IMR-90 (cell line): ENCODE data around the gene TECPR2. TPM values are rescaled to one million over a fixed set of nuclear protein-coding genes. Genes with fewer than 3 reads are reported as not detected.

ENCODE experiments used
- ATAC-seq: fragments of 200-7000 bp; cut with Tn5 transposase; 2 replicates; pipeline ENCODE4 v1.9.1; 2020; ENCODE audit warnings: low read depth, mild to moderate bottlenecking, moderate library complexity
- BruUV-seq: library from RNA; stranded (reverse); fragments of 400-500 nt; replicated peaks from 2 replicates; lab custom pipeline; 2021; lab: Mats Ljungman, UMichigan
- CTCF ChIA-PET: fragments of 300-600 bp; formaldehyde crosslinking; extraction: SDS; loops from one replicate; lab custom pipeline; 2021; ENCODE audit warnings: antibody characterized with exemption; lab: Yijun Ruan, JAX
- POLR2A ChIA-PET: fragments of 300-600 bp; sonication (Branson Sonifier 250); formaldehyde crosslinking; loops from one replicate; lab custom pipeline; 2022; ENCODE audit warnings: antibody characterized with exemption; ENCODE audit not compliant: unreplicated experiment; lab: Charles Lee
- DNase-seq: peaks from one replicate; pipeline ENCODE4 v3.0.0; 2013
- H2AFZ ChIP-seq: replicated peaks from 2 replicates; pipeline ENCODE3; 2013; ENCODE audit warnings: low read length, mild to moderate bottlenecking; ENCODE audit not compliant: poor library complexity
- H2AK5ac ChIP-seq: 2 replicates; pipeline ENCODE4 v1.6.1; 2013; ENCODE audit warnings: low read depth, low read length, inconsistent platforms
- H2AK9ac ChIP-seq: replicated peaks from 2 replicates; pipeline ENCODE3; 2013; ENCODE audit warnings: mild to moderate bottlenecking, low read depth, low read length, moderate library complexity; ENCODE audit not compliant: poor library complexity
- H2BK120ac ChIP-seq: 2 replicates; pipeline ENCODE4 v1.6.1; 2013; ENCODE audit warnings: low read depth, low read length, inconsistent platforms
- H2BK15ac ChIP-seq: 3 replicates; pipeline ENCODE4 v1.6.1; 2013; ENCODE audit warnings: low read depth, low read length, inconsistent platforms
- H2BK20ac ChIP-seq: 2 replicates; pipeline ENCODE4 v1.6.1; 2013; ENCODE audit warnings: low read depth, mild to moderate bottlenecking, inconsistent platforms, low read length, moderate library complexity
- H2BK5ac ChIP-seq: 2 replicates; pipeline ENCODE4 v1.6.1; 2013; ENCODE audit warnings: mild to moderate bottlenecking, low read depth, low read length, inconsistent platforms; ENCODE audit not compliant: poor library complexity, severe bottlenecking
- H3K14ac ChIP-seq: replicated peaks from 2 replicates; pipeline ENCODE4 v1.6.1; 2013; ENCODE audit warnings: low read depth, low read length, inconsistent platforms
- H3K18ac ChIP-seq: 2 replicates; pipeline ENCODE4 v1.6.1; 2013; ENCODE audit warnings: low read depth, low read length, control low read depth
- H3K23ac ChIP-seq: 2 replicates; pipeline ENCODE4 v1.6.1; 2013; ENCODE audit warnings: low read depth, low read length, inconsistent platforms
- H3K27ac ChIP-seq: 2 replicates; pipeline ENCODE4 v1.5.1; 2013; ENCODE audit warnings: mild to moderate bottlenecking, control low read depth, low read length; ENCODE audit not compliant: insufficient read depth
- H3K27me3 ChIP-seq: 2 replicates; pipeline ENCODE4 v1.6.1; 2013; ENCODE audit warnings: low read length; ENCODE audit not compliant: control insufficient read depth, insufficient read depth
- H3K36me3 ChIP-seq: 2 replicates; pipeline ENCODE4 v1.6.1; 2013; ENCODE audit warnings: low read length, mixed read lengths; ENCODE audit not compliant: control insufficient read depth, insufficient read depth
- H3K4ac ChIP-seq: 2 replicates; pipeline ENCODE4 v1.6.1; 2013; ENCODE audit warnings: low read depth, low read length, inconsistent platforms
- H3K4me1 ChIP-seq: 2 replicates; pipeline ENCODE4 v1.6.1; 2013; ENCODE audit warnings: low read length, mixed read lengths; ENCODE audit not compliant: control insufficient read depth, insufficient read depth
- H3K4me2 ChIP-seq: 2 replicates; pipeline ENCODE4 v1.6.1; 2013; ENCODE audit warnings: low read depth, mild to moderate bottlenecking, control low read depth, low read length, moderate library complexity
- H3K4me3 ChIP-seq: 2 replicates; pipeline ENCODE4 v1.5.1; 2013; ENCODE audit warnings: low read depth, mild to moderate bottlenecking, control low read depth, low read length, moderate library complexity; ENCODE audit not compliant: insufficient read depth
- H3K56ac ChIP-seq: 2 replicates; pipeline ENCODE4 v1.6.1; 2013; ENCODE audit warnings: low read length, inconsistent platforms; ENCODE audit not compliant: insufficient read depth; ENCODE audit errors: extremely low read depth
- H3K79me1 ChIP-seq, 2 experiments: 2 replicates each; pipeline ENCODE4 v1.6.1; 2013; ENCODE audit warnings: low read length in 2 of 2, inconsistent platforms in 1 of 2, low read depth in 1 of 2
- H3K9ac ChIP-seq: 2 replicates; pipeline ENCODE4 v1.6.1; 2013; ENCODE audit warnings: low read depth, low read length, control low read depth
- H3K9me1 ChIP-seq: 2 replicates; pipeline ENCODE4 v1.6.1; 2013; ENCODE audit warnings: low read length, inconsistent platforms; ENCODE audit not compliant: insufficient read depth
- H3K9me3 ChIP-seq: 2 replicates; pipeline ENCODE4 v1.6.1; 2013; ENCODE audit warnings: low read length; ENCODE audit not compliant: control insufficient read depth, insufficient read depth
- H4K20me1 ChIP-seq: 2 replicates; pipeline ENCODE4 v1.6.1; 2013; ENCODE audit warnings: low read length, inconsistent platforms; ENCODE audit not compliant: insufficient read depth
- H4K5ac ChIP-seq: 2 replicates; pipeline ENCODE4 v1.6.1; 2013; ENCODE audit warnings: mild to moderate bottlenecking, low read depth, low read length, control low read depth
- H4K8ac ChIP-seq, 2 experiments: 2 replicates each; pipeline ENCODE4 v1.6.1; 2013; ENCODE audit warnings: low read depth in 2 of 2, low read length in 2 of 2, control low read depth in 1 of 2, inconsistent platforms in 1 of 2
- H4K91ac ChIP-seq: 2 replicates; pipeline ENCODE4 v1.6.1; 2013; ENCODE audit warnings: low read depth, low read length, inconsistent platforms; ENCODE audit not compliant: insufficient read depth
- MAFK ChIP-seq: IDR thresholded peaks from 2 replicates; pipeline ENCODE4 v1.6.1; 2012; ENCODE audit warnings: low read depth, low read length, improper control_type of control experiment
- POLR2A ChIP-seq: IDR thresholded peaks from 2 replicates; pipeline ENCODE4 v1.6.1; 2012; ENCODE audit warnings: mild to moderate bottlenecking, low read depth, low read length
- USF2 ChIP-seq: fragments of 150-350 bp; IDR thresholded peaks from 2 replicates; pipeline ENCODE4 v1.6.1; 2017; ENCODE audit warnings: mild to moderate bottlenecking, antibody characterized with exemption, low read length, low read depth
- WGBS, 2 experiments: methylation state at CpG; one replicate each; pipeline versions ENCODE4 v1.1.5 to v1.1.7; 2013; ENCODE audit warnings: missing lambda C conversion rate in 2 of 2; ENCODE audit not compliant: insufficient read length in 1 of 2; ENCODE audit errors: extremely low coverage in 2 of 2; 5-methylcytosine and 5-hydroxymethylcytosine counted together
- dilution Hi-C: fragments of 300-500 bp; cut with HindIII; formaldehyde crosslinking; loops from one replicate; pipeline ENCODE4 v1.14.3; 2018; ENCODE audit warnings: low sequenced_read_pairs; ENCODE audit not compliant: unreplicated experiment
- in situ Hi-C: fragments of 300-500 bp; cut with MboI; formaldehyde crosslinking; loops from 3 replicates; pipeline ENCODE4 v1.14.3; 2019; ENCODE audit warnings: low sequenced_read_pairs, inconsistent platforms, mixed read lengths
- intact Hi-C: fragments of 100-400 bp; cut with micrococcal nuclease; formaldehyde crosslinking; loops from 2 replicates; pipeline ENCODE4 v1.10.0; 2022
- polyA plus RNA-seq, 3 experiments: library from polyadenylated mRNA; depleted of rRNA; stranded (reverse); fragments of >200 nt; gene quantifications; 2 replicates each; pipeline ENCODE4 v1.2.3, GENCODE V29; 2012; ENCODE audit warnings: low replicate concordance in 1 of 3
- total RNA-seq: library from RNA; depleted of rRNA; stranded (reverse); fragments of >200 nt; gene quantifications from 2 replicates; pipeline ENCODE4 v1.2.3, GENCODE V29; 2012

Gene TECPR2
- total and polyA plus RNA-seq, 2 of the 4 experiments (the other 2 are of a cell fraction), result 9.5 to 11.7 TPM

DNA sequence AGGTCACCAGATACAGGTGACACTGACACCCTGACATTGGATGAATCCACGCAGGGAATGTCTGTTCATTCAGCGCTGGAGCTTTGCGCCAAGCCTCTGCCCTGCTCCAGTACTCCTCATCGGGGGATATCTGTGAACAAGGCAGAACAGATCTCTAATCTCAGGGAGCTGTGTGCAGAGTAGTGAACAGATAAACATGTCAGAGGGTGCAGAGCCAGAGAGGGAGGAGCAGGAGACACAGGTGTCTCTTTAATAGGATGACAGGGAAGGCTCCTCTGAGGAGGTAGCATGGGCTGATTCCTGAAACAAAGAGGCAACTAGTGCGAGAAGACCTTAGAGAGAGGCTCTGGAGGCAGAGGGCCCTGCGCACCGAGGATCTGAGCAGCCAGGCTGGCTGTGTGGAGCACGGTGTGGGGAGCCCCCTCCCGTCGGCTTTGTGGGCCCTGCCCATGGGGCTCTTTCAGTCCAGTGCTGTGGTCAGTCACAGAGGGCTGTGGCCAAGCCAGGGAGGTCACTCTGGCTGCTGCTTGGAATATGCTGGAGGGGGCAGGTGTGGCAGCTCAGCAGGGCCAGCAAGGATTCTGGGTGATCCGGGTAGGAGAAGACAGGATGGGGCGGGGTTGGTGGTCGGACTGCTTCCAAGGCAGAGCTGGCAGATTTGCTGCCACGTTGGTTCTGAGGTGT, 55.6 kb downstream of the TECPR2 start:
- H3K9me3 ChIP-seq, result no peaks in the 10 kb centered on the region
- ChIA-PET CTCF (interaction anchor here (1.1 kb wide), 1 partner anchor 20 kb away, joined by 3 read pairs; no protein-coding TSS in a partner anchor), POLR2A (interaction anchor here (0.6 kb wide), 1 partner anchor 55 kb away, joined by 3 read pairs; the partner anchor contains the start of genes CINP and TECPR2)
- TF ChIP-seq MAFK (no peak), POLR2A (no peak), USF2 (no peak)
- H2AK5ac ChIP-seq, result no peak overlapping the region
- H2BK120ac ChIP-seq, result no peak overlapping the region
- H4K91ac ChIP-seq, result no peak overlapping the region
- H3K27me3 ChIP-seq, result no peaks in the 10 kb centered on the region
- no peak overlapping the region for H3K27ac ChIP-seq
- no peak overlapping the region for H3K4me2 ChIP-seq
- H3K23ac ChIP-seq, result no peak overlapping the region
- no peaks in the 10 kb centered on the region for H3K4me1 ChIP-seq
- H3K4me3 ChIP-seq, result no peak overlapping the region
- H4K8ac ChIP-seq, result no peak overlapping the region
- H2AFZ ChIP-seq, result no peak overlapping the region
- no peak overlapping the region for H2BK15ac ChIP-seq
- peaks cover 10% of the 10 kb centered on the region; the same call in 1 of the 2 replicates for H3K9me1 ChIP-seq
- in situ Hi-C loops, result no loop called here
- H3K18ac ChIP-seq, result no peak overlapping the region
- dilution Hi-C loops, result no loop called here
- H3K9ac ChIP-seq, result no peak overlapping the region
- WGBS, 2 experiments, result 84% methylated on average over 8 of the region's 14 CpGs; no CpG with 5 or more reads in 1 of the 2 experiments
- no peak for DNase-seq
- peaks cover 21% of the 10 kb centered on the region for H3K36me3 ChIP-seq
- H2BK20ac ChIP-seq, result no peak overlapping the region
- no peak overlapping the region for H4K5ac ChIP-seq
- no TSS peak for BruUV-seq
- no peak overlapping the region; the same call in 1 of the 2 replicates for H3K56ac ChIP-seq
- no peaks in the 10 kb centered on the region for H4K20me1 ChIP-seq
- H2AK9ac ChIP-seq, result peak overlapping the region; percentile 62
- no peak overlapping the region for H3K4ac ChIP-seq
- no peak overlapping the region for H3K14ac ChIP-seq
- intact Hi-C loops, result no loop called here
- H3K79me1 ChIP-seq, result peaks cover 0 to 8% of the 10 kb centered on the region in 2 experiments; a peak in 2 of 4 replicates
- ATAC-seq, result no peak
- no peak overlapping the region for H2BK5ac ChIP-seq
